ENCODE measurements around the gene ATP10B.

- TF ChIP-seq CTCF (IDR thresholded peaks at IDR 0.05) (no peak), POLR2A (IDR thresholded peaks at IDR 0.05) (no peak)
Measured at GRCh38 chr5:160657068-160657507, 194.9 kb downstream of the ATP10B start.

Data from Peyer's patch (tissue), 4 donors.